Activated CD8-positive, alpha-beta T cell treated with anti-CD3 and anti-CD28 coated beads for 36 hours (primary cell): ENCODE results near the gene ELF5. TPM values are rescaled to one million over a fixed set of nuclear protein-coding genes. Genes with fewer than 3 reads are reported as not detected.

Experiments used
- ATAC-seq: fragments of 200-7000 bp; cut with Tn5 transposase; one replicate; pipeline ENCODE4 v1.10.0; 2021; ENCODE audit warnings: mild to moderate bottlenecking, moderate library complexity
- CTCF ChIA-PET: fragments of 350-600 bp; sonication (Branson Sonifier 250); formaldehyde crosslinking; loops from one replicate; lab custom pipeline; 2021; ENCODE audit warnings: antibody characterized with exemption; lab: Charles Lee
- POLR2A ChIA-PET: fragments of 350-600 bp; sonication (Branson Sonifier 250); formaldehyde crosslinking; loops from one replicate; lab custom pipeline; 2021; ENCODE audit warnings: antibody characterized with exemption; lab: Charles Lee
- DNase-seq: peaks from one replicate; pipeline ENCODE4 v3.0.0-alpha.2; 2020
- H3K27ac Mint-ChIP-seq: one replicate; pipeline ENCODE4 v1.8.0; 2021; ENCODE audit warnings: mild to moderate bottlenecking, mixed read lengths
- H3K27me3 Mint-ChIP-seq: one replicate; pipeline ENCODE4 v1.8.0; 2021; ENCODE audit warnings: mixed read lengths
- H3K36me3 Mint-ChIP-seq: one replicate; pipeline ENCODE4 v1.8.0; 2021; ENCODE audit warnings: low read depth, mixed read lengths
- H3K4me1 Mint-ChIP-seq: one replicate; pipeline ENCODE4 v1.8.0; 2021; ENCODE audit warnings: low read depth, mixed read lengths
- H3K4me3 Mint-ChIP-seq: one replicate; pipeline ENCODE4 v1.8.0; 2021; ENCODE audit warnings: mild to moderate bottlenecking, moderate library complexity, mixed read lengths
- H3K9me3 Mint-ChIP-seq: one replicate; pipeline ENCODE4 v1.8.0; 2021; ENCODE audit warnings: mixed read lengths
- intact Hi-C: fragments of 100-400 bp; cut with micrococcal nuclease; formaldehyde crosslinking; loops from one replicate; pipeline ENCODE4 v1.10.0; 2022
- total RNA-seq, 2 experiments: library from RNA; stranded (reverse); gene quantifications; one replicate each; pipeline ENCODE4 v1.2.3, GENCODE V29; 2021
- TF ChIP-seq, protein P1 (sequence below): fragments of 200-600 bp; IDR thresholded peaks from one replicate; pipeline ENCODE4 v1.8.0; 2022; ENCODE audit warnings: antibody characterized with exemption, mild to moderate bottlenecking

The ELF5 gene
- total RNA-seq, 2 experiments from 2014 or later = not detected

DNA sequence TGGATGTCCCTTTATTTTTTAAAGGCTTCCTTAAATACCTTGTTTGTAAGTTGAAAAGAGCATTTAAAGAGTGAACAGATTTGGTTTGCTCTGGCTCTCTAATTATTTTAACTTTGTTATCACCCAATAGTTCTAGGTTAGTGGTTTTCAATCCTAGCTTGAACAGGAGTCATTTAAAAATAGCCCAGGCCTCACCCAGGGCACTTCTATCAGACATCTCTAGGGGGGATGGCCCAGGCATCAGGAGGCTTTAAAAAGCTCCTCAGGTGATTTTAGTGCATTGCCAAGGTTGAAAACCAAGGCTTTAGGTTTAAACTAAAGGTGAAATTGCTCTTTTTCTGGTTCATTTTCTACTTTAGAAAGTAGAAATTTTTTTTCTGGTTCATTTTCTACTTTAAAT lies 66.5 kb downstream of the ELF5 start:
- Mint-ChIP-seq H3K27ac (no peak overlapping the region), H3K27me3 (no peaks in the 10 kb centered on the region), H3K9me3 (no peaks in the 10 kb centered on the region), H3K4me1 (peaks cover 39% of the 10 kb centered on the region), H3K4me3 (no peak overlapping the region), H3K36me3 (peaks cover 13% of the 10 kb centered on the region)
- ChIA-PET CTCF (interaction anchor here (1.3 to 3.9 kb wide), 2 partner anchors 9 to 22 kb away, joined by 4 to 20 read pairs; partner anchors contain the start of gene CAT), POLR2A (no interaction called here)
- intact Hi-C loops = no loop called here
- no peak for DNase-seq
- ATAC-seq = no peak
- TF ChIP-seq, protein P1, sequence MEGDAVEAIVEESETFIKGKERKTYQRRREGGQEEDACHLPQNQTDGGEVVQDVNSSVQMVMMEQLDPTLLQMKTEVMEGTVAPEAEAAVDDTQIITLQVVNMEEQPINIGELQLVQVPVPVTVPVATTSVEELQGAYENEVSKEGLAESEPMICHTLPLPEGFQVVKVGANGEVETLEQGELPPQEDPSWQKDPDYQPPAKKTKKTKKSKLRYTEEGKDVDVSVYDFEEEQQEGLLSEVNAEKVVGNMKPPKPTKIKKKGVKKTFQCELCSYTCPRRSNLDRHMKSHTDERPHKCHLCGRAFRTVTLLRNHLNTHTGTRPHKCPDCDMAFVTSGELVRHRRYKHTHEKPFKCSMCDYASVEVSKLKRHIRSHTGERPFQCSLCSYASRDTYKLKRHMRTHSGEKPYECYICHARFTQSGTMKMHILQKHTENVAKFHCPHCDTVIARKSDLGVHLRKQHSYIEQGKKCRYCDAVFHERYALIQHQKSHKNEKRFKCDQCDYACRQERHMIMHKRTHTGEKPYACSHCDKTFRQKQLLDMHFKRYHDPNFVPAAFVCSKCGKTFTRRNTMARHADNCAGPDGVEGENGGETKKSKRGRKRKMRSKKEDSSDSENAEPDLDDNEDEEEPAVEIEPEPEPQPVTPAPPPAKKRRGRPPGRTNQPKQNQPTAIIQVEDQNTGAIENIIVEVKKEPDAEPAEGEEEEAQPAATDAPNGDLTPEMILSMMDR = no peak

DNA sequence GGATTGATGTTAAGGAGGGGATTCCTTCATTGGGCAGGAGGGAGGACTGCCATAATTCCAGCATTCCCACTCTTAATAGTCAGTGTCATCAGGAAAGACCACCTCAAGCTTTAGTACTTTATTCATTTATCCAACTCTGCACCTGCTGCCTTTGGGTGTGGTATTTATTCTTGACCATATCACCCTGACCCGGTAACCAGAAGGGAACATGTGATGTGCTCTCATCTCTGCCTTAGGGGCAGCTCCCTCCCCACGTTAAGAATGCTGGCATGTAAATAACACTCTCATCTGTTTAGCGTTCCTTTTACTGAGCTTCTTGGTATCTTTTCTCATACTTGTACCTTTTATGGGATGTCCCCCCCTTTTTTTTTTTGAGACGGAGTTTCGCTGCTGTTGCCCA lies 67.2 kb downstream of the ELF5 start:
- H3K27ac Mint-ChIP-seq = no peak overlapping the region
- H3K36me3 Mint-ChIP-seq = peaks cover 10% of the 10 kb centered on the region
- DNase-seq (no peak), ATAC-seq (no peak)
- H3K9me3 Mint-ChIP-seq = no peaks in the 10 kb centered on the region
- ChIA-PET CTCF (interaction anchor here (1.3 kb wide), 1 partner anchor 8 kb away, joined by 4 read pairs; the partner anchor contains the start of gene CAT), POLR2A (no interaction called here)
- intact Hi-C loops = no loop called here
- TF ChIP-seq, protein P1 = no peak
- H3K4me3 Mint-ChIP-seq = no peak overlapping the region
- H3K27me3 Mint-ChIP-seq = no peaks in the 10 kb centered on the region
- peaks cover 39% of the 10 kb centered on the region for H3K4me1 Mint-ChIP-seq

DNA sequence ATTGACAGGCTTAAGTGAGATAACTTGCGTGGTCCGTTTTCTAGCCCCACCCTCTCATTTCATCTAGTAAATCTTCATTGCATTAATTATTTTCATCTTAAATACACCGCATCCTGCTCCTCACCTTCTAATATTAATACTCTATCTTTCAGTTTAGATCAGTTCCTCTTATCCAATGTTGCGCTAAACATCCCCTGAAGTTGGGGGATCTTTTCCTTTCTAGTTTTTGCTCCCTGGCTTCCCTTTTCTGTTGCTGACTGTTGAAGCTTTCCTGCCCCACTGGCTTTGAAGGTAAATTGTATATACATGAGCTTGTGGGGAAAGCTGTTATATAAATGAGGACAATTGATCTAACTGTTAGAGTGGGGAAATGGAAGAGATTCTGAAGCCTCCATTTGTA lies 67.6 kb downstream of the ELF5 start:
- peaks cover 39% of the 10 kb centered on the region for H3K4me1 Mint-ChIP-seq
- no peak overlapping the region for H3K4me3 Mint-ChIP-seq
- no peaks in the 10 kb centered on the region for H3K9me3 Mint-ChIP-seq
- H3K36me3 Mint-ChIP-seq = peaks cover 11% of the 10 kb centered on the region
- CTCF ChIA-PET = interaction anchor here (1.3 kb wide), 1 partner anchor 8 kb away, joined by 4 read pairs; the partner anchor contains the start of gene CAT
- TF ChIP-seq, protein P1 = no peak
- no peak overlapping the region for H3K27ac Mint-ChIP-seq
- DNase-seq (no peak), ATAC-seq (no peak)
- POLR2A ChIA-PET = no interaction called here
- intact Hi-C loops = no loop called here
- H3K27me3 Mint-ChIP-seq = no peaks in the 10 kb centered on the region

GRCh38 chr11:34444428-34444827 lies 69.2 kb downstream of the ELF5 start:
- TF ChIP-seq, protein P1 = no peak
- ChIA-PET POLR2A (interaction anchor here (0.5 kb wide), 1 partner anchor 277 kb away, joined by 3 read pairs; no protein-coding TSS in a partner anchor), CTCF (no interaction called here)
- intact Hi-C loops = no loop called here
- Mint-ChIP-seq H3K9me3 (no peaks in the 10 kb centered on the region), H3K27ac (no peak overlapping the region), H3K4me1 (peaks cover 48% of the 10 kb centered on the region), H3K4me3 (no peak overlapping the region), H3K36me3 (peaks cover 6% of the 10 kb centered on the region), H3K27me3 (no peaks in the 10 kb centered on the region)
- no peak for ATAC-seq
- DNase-seq = no peak

- intact Hi-C loops = no loop called here
- ChIA-PET POLR2A (no interaction called here), CTCF (no interaction called here)
- TF ChIP-seq, protein P1 = no peak
- peaks cover 38% of the 10 kb centered on the region for H3K4me1 Mint-ChIP-seq
- DNase-seq = no peak
- no peak overlapping the region for H3K4me3 Mint-ChIP-seq
- H3K27me3 Mint-ChIP-seq = no peaks in the 10 kb centered on the region
- H3K9me3 Mint-ChIP-seq = no peaks in the 10 kb centered on the region
- ATAC-seq = no peak
- H3K36me3 Mint-ChIP-seq = peaks cover 4% of the 10 kb centered on the region
- H3K27ac Mint-ChIP-seq = no peak overlapping the region
Observed at GRCh38 chr11:34443136-34443535, 70.5 kb downstream of the ELF5 start.
